MCF 10A (cell line): ENCODE measurements around the gene DPEP3. TPM values are rescaled to one million over a fixed set of nuclear protein-coding genes. Genes with fewer than 3 reads are reported as not detected.

ENCODE experiments used
- BruUV-seq: library from RNA; stranded (reverse); fragments of 400-500 nt; replicated peaks from 2 replicates; lab custom pipeline; 2021; lab: Mats Ljungman, UMichigan
- CTCF ChIA-PET: fragments of 300-600 bp; sonication (Branson Sonifier 250); formaldehyde crosslinking; extraction: SDS; loops from one replicate; lab custom pipeline; 2021; ENCODE audit warnings: antibody characterized with exemption, inconsistent platforms; lab: Yijun Ruan, JAX
- POLR2A ChIA-PET: fragments of 300-600, 350-650 bp; sonication (Branson Sonifier 250); formaldehyde crosslinking; extraction: SDS; loops from one replicate; lab custom pipeline; 2020; ENCODE audit warnings: antibody characterized with exemption, inconsistent platforms; lab: Yijun Ruan, JAX
- DNase-seq: peaks from one replicate; pipeline ENCODE4 v3.0.0-alpha.2; 2018; ENCODE audit not compliant: unreplicated experiment
- H3K27ac Mint-ChIP-seq: one replicate; pipeline ENCODE4 v1.8.0; 2022; ENCODE audit warnings: mild to moderate bottlenecking, low read depth, mixed read lengths; ENCODE audit not compliant: unreplicated experiment
- H3K27me3 Mint-ChIP-seq: one replicate; pipeline ENCODE4 v1.8.0; 2022; ENCODE audit warnings: mixed read lengths; ENCODE audit not compliant: insufficient read depth, unreplicated experiment
- H3K36me3 Mint-ChIP-seq: one replicate; pipeline ENCODE4 v1.8.0; 2022; ENCODE audit warnings: mild to moderate bottlenecking, moderate library complexity, mixed read lengths; ENCODE audit not compliant: insufficient read depth, unreplicated experiment
- H3K4me1 Mint-ChIP-seq: one replicate; pipeline ENCODE4 v1.8.0; 2022; ENCODE audit warnings: mixed read lengths; ENCODE audit not compliant: insufficient read depth, unreplicated experiment
- H3K4me3 Mint-ChIP-seq: one replicate; pipeline ENCODE4 v1.8.0; 2022; ENCODE audit warnings: mild to moderate bottlenecking, moderate library complexity, mixed read lengths; ENCODE audit not compliant: unreplicated experiment
- H3K9me3 Mint-ChIP-seq: one replicate; pipeline ENCODE4 v1.8.0; 2022; ENCODE audit warnings: mixed read lengths; ENCODE audit not compliant: unreplicated experiment
- intact Hi-C: fragments of 100-400 bp; cut with micrococcal nuclease; formaldehyde crosslinking; loops from 2 replicates; pipeline ENCODE4 v1.14.1; 2022
- total RNA-seq: library from RNA; stranded (reverse); gene quantifications from 2 replicates; pipeline ENCODE4 v1.2.3, GENCODE V29; 2022
- TF ChIP-seq, protein P1 (sequence below): fragments of 200-600 bp; IDR thresholded peaks from one replicate; pipeline ENCODE4 v1.8.0; 2022; ENCODE audit warnings: antibody characterized with exemption, mild to moderate bottlenecking; ENCODE audit not compliant: unreplicated experiment

DPEP3 gene
- total RNA-seq, 1 experiment from 2014 or later, result not detected

DNA sequence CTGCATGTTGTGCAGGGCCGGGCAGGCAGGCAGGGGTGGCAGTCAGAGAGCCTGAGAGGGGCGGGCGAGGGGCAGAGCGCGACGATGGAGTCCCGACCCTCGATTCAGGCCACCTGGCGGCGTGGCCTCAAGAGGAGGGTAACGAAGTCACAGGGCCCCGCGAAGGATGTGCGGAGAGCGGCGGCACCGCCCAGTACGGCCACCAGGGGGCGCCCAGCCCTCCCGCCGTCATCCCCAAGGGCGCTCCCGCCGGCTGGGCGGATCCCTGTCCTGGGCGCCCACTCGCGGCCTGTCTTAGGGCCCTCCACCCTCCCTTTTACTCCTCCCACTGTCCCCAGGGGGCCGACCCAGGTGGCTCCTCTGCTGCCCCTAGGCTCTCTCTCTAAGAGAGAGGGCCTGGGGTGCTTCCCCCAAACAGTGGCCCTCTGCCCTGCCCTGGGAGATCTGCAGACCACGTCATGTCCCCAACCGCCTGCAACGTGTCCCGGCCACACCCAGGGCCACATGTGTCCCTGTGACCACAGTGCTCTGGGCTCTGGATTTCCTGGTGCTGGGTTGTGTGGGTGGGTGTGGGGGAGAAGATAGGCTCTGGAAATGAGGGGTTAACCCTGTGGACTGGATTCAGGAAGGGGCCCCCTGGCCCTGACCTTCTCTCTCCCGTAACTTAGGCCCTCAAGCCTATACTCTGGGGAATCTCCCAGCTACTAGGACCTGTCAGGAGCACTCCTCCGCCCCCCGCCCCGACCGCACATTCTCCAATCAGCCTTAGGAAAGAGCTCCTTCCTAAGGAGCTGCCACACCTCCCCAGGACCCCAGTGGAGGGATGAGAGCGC is 13.1 kb upstream of the DPEP3 start:
- peak overlapping the region; percentile 53 for H3K4me3 Mint-ChIP-seq
- no peaks in the 10 kb centered on the region for H3K9me3 Mint-ChIP-seq
- intact Hi-C loops, result loop anchor here (1.0 kb wide), 2 partner anchors 47 to 236 kb away; no protein-coding TSS in a partner anchor
- H3K36me3 Mint-ChIP-seq, result no peaks in the 10 kb centered on the region
- TF ChIP-seq, protein P1, sequence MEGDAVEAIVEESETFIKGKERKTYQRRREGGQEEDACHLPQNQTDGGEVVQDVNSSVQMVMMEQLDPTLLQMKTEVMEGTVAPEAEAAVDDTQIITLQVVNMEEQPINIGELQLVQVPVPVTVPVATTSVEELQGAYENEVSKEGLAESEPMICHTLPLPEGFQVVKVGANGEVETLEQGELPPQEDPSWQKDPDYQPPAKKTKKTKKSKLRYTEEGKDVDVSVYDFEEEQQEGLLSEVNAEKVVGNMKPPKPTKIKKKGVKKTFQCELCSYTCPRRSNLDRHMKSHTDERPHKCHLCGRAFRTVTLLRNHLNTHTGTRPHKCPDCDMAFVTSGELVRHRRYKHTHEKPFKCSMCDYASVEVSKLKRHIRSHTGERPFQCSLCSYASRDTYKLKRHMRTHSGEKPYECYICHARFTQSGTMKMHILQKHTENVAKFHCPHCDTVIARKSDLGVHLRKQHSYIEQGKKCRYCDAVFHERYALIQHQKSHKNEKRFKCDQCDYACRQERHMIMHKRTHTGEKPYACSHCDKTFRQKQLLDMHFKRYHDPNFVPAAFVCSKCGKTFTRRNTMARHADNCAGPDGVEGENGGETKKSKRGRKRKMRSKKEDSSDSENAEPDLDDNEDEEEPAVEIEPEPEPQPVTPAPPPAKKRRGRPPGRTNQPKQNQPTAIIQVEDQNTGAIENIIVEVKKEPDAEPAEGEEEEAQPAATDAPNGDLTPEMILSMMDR, result peak; percentile 98
- H3K27me3 Mint-ChIP-seq, result no peaks in the 10 kb centered on the region
- no TSS peak for BruUV-seq
- peak overlapping the region; percentile 82 for H3K27ac Mint-ChIP-seq
- DNase-seq, result peak; percentile 62
- H3K4me1 Mint-ChIP-seq, result no peaks in the 10 kb centered on the region
- ChIA-PET CTCF (interaction anchor here (0.6 to 1.4 kb wide), 20 partner anchors 9 to 1090 kb away, joined by 3 to 11 read pairs (median 4); partner anchors contain the start of genes DDX28 and DUS2), POLR2A (interaction anchor here (1.2 kb wide), 1 partner anchor 11 kb away, joined by 3 read pairs; no protein-coding TSS in a partner anchor)

- Mint-ChIP-seq H3K36me3 (no peaks in the 10 kb centered on the region), H3K4me1 (no peaks in the 10 kb centered on the region), H3K9me3 (no peaks in the 10 kb centered on the region), H3K27ac (no peak overlapping the region), H3K4me3 (no peak overlapping the region), H3K27me3 (no peaks in the 10 kb centered on the region)
- ChIA-PET POLR2A (interaction anchor here (1.2 kb wide), 1 partner anchor 12 kb away, joined by 3 read pairs; no protein-coding TSS in a partner anchor), CTCF (interaction anchor here (0.6 to 2.4 kb wide), 11 partner anchors 8 to 74 kb away, joined by 3 to 26 read pairs (median 5); partner anchors contain the start of gene DPEP2NB)
- TF ChIP-seq, protein P1, result no peak
- no peak for DNase-seq
- intact Hi-C loops, result loop anchor here (1.0 kb wide), 2 partner anchors 48 to 237 kb away; no protein-coding TSS in a partner anchor
- BruUV-seq, result no TSS peak
Observed at GRCh38 chr16:67992661-67993206, 12.4 kb upstream of the DPEP3 start.

DNA sequence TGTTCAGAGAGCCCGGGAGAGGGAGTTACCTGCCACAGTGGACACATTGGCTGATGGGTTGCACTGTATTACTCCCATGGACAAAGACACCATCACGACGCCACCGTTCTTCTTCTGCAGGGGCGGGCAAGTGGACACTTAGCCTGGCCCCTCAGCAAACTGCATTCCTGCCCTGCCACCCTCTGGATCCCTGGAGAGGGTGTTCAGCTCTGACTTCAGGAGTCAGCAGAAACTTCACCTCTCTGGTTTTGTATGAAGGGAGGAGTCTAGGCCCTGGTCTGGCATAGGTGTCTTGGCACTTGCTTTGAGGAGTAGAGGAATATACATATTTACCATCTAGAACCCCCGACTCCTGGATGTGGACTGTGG is 9.7 kb upstream of the DPEP3 start:
- no peak overlapping the region for H3K4me3 Mint-ChIP-seq
- H3K27me3 Mint-ChIP-seq, result no peaks in the 10 kb centered on the region
- H3K27ac Mint-ChIP-seq, result no peak overlapping the region
- intact Hi-C loops, result no loop called here
- no TSS peak for BruUV-seq
- H3K4me1 Mint-ChIP-seq, result no peaks in the 10 kb centered on the region
- POLR2A ChIA-PET, result interaction anchor here (1.0 kb wide), 1 partner anchor 23 kb away, joined by 4 read pairs; no protein-coding TSS in a partner anchor
- CTCF ChIA-PET, result interaction anchor here (0.5 to 1.0 kb wide), 2 partner anchors 68 to 73 kb away, joined by 3 to 4 read pairs; no protein-coding TSS in a partner anchor
- H3K9me3 Mint-ChIP-seq, result no peaks in the 10 kb centered on the region
- TF ChIP-seq, protein P1, result no peak
- H3K36me3 Mint-ChIP-seq, result no peaks in the 10 kb centered on the region
- no peak for DNase-seq
